SK-N-SH (cell line): Measurements from ENCODE around the gene CRTC3. TPM values are rescaled to one million over a fixed set of nuclear protein-coding genes. Genes with fewer than 3 reads are reported as not detected.

Experiments
- CTCF ChIA-PET: fragments of 300-600, 350-600 bp; formaldehyde crosslinking; extraction: SDS; loops from one replicate; lab custom pipeline; 2021; lab: Yijun Ruan, JAX
- POLR2A ChIA-PET: fragments of 350-600 bp; sonication (Branson Sonifier 250); formaldehyde crosslinking; extraction: SDS; loops from one replicate; lab custom pipeline; 2020; ENCODE audit warnings: antibody characterized with exemption, inconsistent platforms; lab: Yijun Ruan, JAX
- DNase-seq: peaks from one replicate; pipeline ENCODE4 v3.0.0; 2012
- H2AFZ ChIP-seq: fragments of 200-600 bp; sonication (generic); 2 replicates; pipeline ENCODE4 v1.8.1; 2016; ENCODE audit warnings: antibody characterized with exemption, mild to moderate bottlenecking, low read depth
- H3F3A ChIP-seq: fragments of 200-600 bp; sonication (generic); replicated peaks from 2 replicates; pipeline ENCODE3; 2016; ENCODE audit warnings: antibody characterized with exemption, mild to moderate bottlenecking; ENCODE audit not compliant: insufficient read depth
- H3K27ac ChIP-seq, 2 experiments: fragments of 200-500 bp in 1 of 2; fragments of 200-600 bp in 1 of 2; sonication (Bioruptor generic) in 1 of 2; sonication (generic), shearing (Covaris generic) in 1 of 2; 2 replicates each; pipeline versions ENCODE4 v1.5.1 to v1.6.1; 2014 to 2016; ENCODE audit warnings: low read depth in 2 of 2, inconsistent platforms in 1 of 2, low read length in 1 of 2, mild to moderate bottlenecking in 1 of 2, mixed read lengths in 1 of 2
- H3K27me3 ChIP-seq: fragments of 200-600 bp; sonication (generic), shearing (Covaris generic); 2 replicates; pipeline ENCODE4 v1.6.1; 2016; ENCODE audit warnings: mixed run types; ENCODE audit not compliant: insufficient read depth
- H3K36me3 ChIP-seq, 2 experiments: fragments of 200-500 bp in 1 of 2; fragments of 200-600 bp in 1 of 2; sonication (Bioruptor generic) in 1 of 2; sonication (generic) in 1 of 2; replicated peaks in 1 of 2; 2 replicates each; pipeline versions ENCODE3 to v1.5.1; 2014 to 2016; ENCODE audit warnings: low read length in 1 of 2, mild to moderate bottlenecking in 1 of 2; ENCODE audit not compliant: insufficient read depth in 2 of 2, control insufficient read depth in 1 of 2
- H3K4me1 ChIP-seq, 2 experiments: fragments of 200-500 bp in 1 of 2; fragments of 200-600 bp in 1 of 2; sonication (Bioruptor generic) in 1 of 2; sonication (generic), shearing (Covaris generic) in 1 of 2; 2 replicates each; pipeline versions ENCODE4 v1.5.1 to v1.6.1; 2014 to 2016; ENCODE audit warnings: low read depth in 1 of 2, low read length in 1 of 2, mixed run types in 1 of 2; ENCODE audit not compliant: insufficient read depth in 2 of 2, control insufficient read depth in 1 of 2
- H3K4me2 ChIP-seq: fragments of 200-600 bp; sonication (generic), shearing (Covaris generic); 2 replicates; pipeline ENCODE4 v1.6.1; 2017; ENCODE audit warnings: mixed run types
- H3K4me3 ChIP-seq, 2 experiments: fragments of 200-500 bp in 1 of 2; fragments of 200-600 bp in 1 of 2; sonication (Bioruptor generic) in 1 of 2; sonication (generic), shearing (Covaris generic) in 1 of 2; 2 replicates each; pipeline versions ENCODE4 v1.5.1 to v1.8.1; 2014 to 2016; ENCODE audit warnings: low read depth in 2 of 2, inconsistent platforms in 1 of 2, low read length in 1 of 2, mild to moderate bottlenecking in 1 of 2, mixed read lengths in 1 of 2, moderate library complexity in 1 of 2
- H3K79me2 ChIP-seq: fragments of 200-600 bp; sonication (generic); 2 replicates; pipeline ENCODE4 v1.8.1; 2017; ENCODE audit warnings: mild to moderate bottlenecking; ENCODE audit not compliant: insufficient read depth
- H3K9ac ChIP-seq: fragments of 200-600 bp; sonication (generic); 2 replicates; pipeline ENCODE4 v1.6.1; 2017; ENCODE audit warnings: mixed run types
- H3K9me2 ChIP-seq: fragments of 200-600 bp; sonication (generic); 2 replicates; pipeline ENCODE4 v1.6.1; 2017; ENCODE audit warnings: mixed run types
- H3K9me3 ChIP-seq: fragments of 200-600 bp; sonication (generic); 2 replicates; pipeline ENCODE4 v1.6.1; 2017; ENCODE audit warnings: mixed run types, mild to moderate bottlenecking, moderate library complexity
- H4K20me1 ChIP-seq: fragments of 200-600 bp; sonication (generic); 2 replicates; pipeline ENCODE4 v1.6.1; 2017; ENCODE audit warnings: mild to moderate bottlenecking, mixed run types; ENCODE audit not compliant: insufficient read depth
- CHD2 ChIP-seq: fragments of 150-350 bp; IDR thresholded peaks from 2 replicates; pipeline ENCODE4 v1.6.1; 2018; ENCODE audit warnings: low read length; ENCODE audit not compliant: partially characterized antibody
- ELF1 ChIP-seq: IDR thresholded peaks from 2 replicates; pipeline ENCODE4 v1.4.0; 2012
- EZH2phosphoT487 ChIP-seq: fragments of 200-600 bp; sonication (generic); IDR thresholded peaks from 2 replicates; pipeline ENCODE4 v1.6.1; 2017; ENCODE audit warnings: low read depth, mixed run types, mild to moderate bottlenecking, antibody characterized with exemption, moderate library complexity, borderline replicate concordance
- FOXJ3 ChIP-seq: sonication (generic); formaldehyde crosslinking; IDR thresholded peaks from 2 replicates; pipeline ENCODE4 v1.5.1; 2020; ENCODE audit warnings: mild to moderate bottlenecking, missing genetic modification reagents
- NFIC ChIP-seq: IDR thresholded peaks from 2 replicates; pipeline ENCODE4 v1.4.0; 2012; ENCODE audit warnings: borderline replicate concordance
- NRF1 ChIP-seq: IDR thresholded peaks from 2 replicates; pipeline ENCODE4 v1.6.1; 2012; ENCODE audit warnings: low read depth, mild to moderate bottlenecking, low read length
- RAD21 ChIP-seq: IDR thresholded peaks from 2 replicates; pipeline ENCODE4 v1.6.1; 2012; ENCODE audit warnings: mild to moderate bottlenecking, low read length
- TEAD4 ChIP-seq: IDR thresholded peaks from 2 replicates; pipeline ENCODE4 v1.4.0; 2012; ENCODE audit warnings: mild to moderate bottlenecking, borderline replicate concordance; ENCODE audit not compliant: insufficient read depth
- WGBS: methylation state at CpG from one replicate; pipeline ENCODE4 v1.1.6; 2017; ENCODE audit warnings: low lambda C conversion rate; 5-methylcytosine and 5-hydroxymethylcytosine counted together
- polyA plus RNA-seq, 3 experiments: library from polyadenylated mRNA; depleted of rRNA; stranded (reverse); fragments of >200 nt; gene quantifications; 2 replicates each; pipeline ENCODE4 v1.2.3, GENCODE V29; 2012

CRTC3 gene
- polyA plus RNA-seq, 1 of the 3 experiments (the other 2 are of a cell fraction), result 16.7 TPM

GRCh38 chr15:90691982-90692773, 162.5 kb downstream of the CRTC3 start:
- no peak for DNase-seq
- ChIA-PET POLR2A (no interaction called here), CTCF (no interaction called here)
- H4K20me1 ChIP-seq, result no peaks in the 10 kb centered on the region
- no peak overlapping the region for H3K9ac ChIP-seq
- no peaks in the 10 kb centered on the region for H3K79me2 ChIP-seq
- H3K4me1 ChIP-seq, result no peaks in the 10 kb centered on the region
- no peaks in the 10 kb centered on the region for H3K9me2 ChIP-seq
- no peak overlapping the region for H2AFZ ChIP-seq
- no peaks in the 10 kb centered on the region for H3K9me3 ChIP-seq
- H3K4me2 ChIP-seq, result no peak overlapping the region
- no peak overlapping the region for H3K27ac ChIP-seq
- no peak for TF ChIP-seq NRF1
- no peak for TF ChIP-seq TEAD4
- TF ChIP-seq EZH2phosphoT487, result no peak
- TF ChIP-seq ELF1, result no peak
- TF ChIP-seq CHD2, result no peak
- TF ChIP-seq RAD21, result no peak
- no peak for TF ChIP-seq NFIC
- TF ChIP-seq FOXJ3, result no peak
- WGBS, result 83% methylated on average over 4 of the region's 4 CpGs
- H3K4me3 ChIP-seq, result no peak overlapping the region
- no peaks in the 10 kb centered on the region for H3K36me3 ChIP-seq
- no peaks in the 10 kb centered on the region for H3F3A ChIP-seq
- H3K27me3 ChIP-seq, result no peaks in the 10 kb centered on the region

Other genes starting within 250 kb of the CRTC3 start
- 1.6 and 1.8 TPM in 2 replicates for gene ZNF774, start 177.6 kb upstream of the CRTC3 start, polyA plus RNA-seq (2012; rRNA removed)
- 51.8 and 56.5 TPM in 2 replicates for gene IQGAP1, start 141.7 kb upstream of the CRTC3 start, polyA plus RNA-seq (2012; rRNA removed)
- gene BLM, start 187.4 kb downstream of the CRTC3 start, polyA plus RNA-seq (2012; rRNA removed), result 2.7 and 2.9 TPM in 2 replicates